GM21447 (cell line): ENCODE results near the gene CDC14B.
"Not testable (repeated sequence)": the region's sequence is repeated elsewhere in the genome, so short reads cannot be mapped to it uniquely, and the experiment has no call there.

ENCODE experiments used
- ATAC-seq: cut with Tn5 transposase; IDR thresholded peaks from one replicate; pipeline ENCODE4 v1.9.1; 2021; ENCODE audit not compliant: unreplicated experiment

CDC14B gene

GRCh38 chr9:96626912-96627311 is 7.3 kb upstream of the CDC14B start:
- no peak for ATAC-seq

GRCh38 chr9:96621618-96622017 is 2.0 kb upstream of the CDC14B start:
- ATAC-seq, result no peak

GRCh38 chr9:96620832-96621269 is 1.2 kb upstream of the CDC14B start:
- no peak for ATAC-seq

GRCh38 chr9:96620181-96620514 is 505 bp upstream of the CDC14B start:
- no peak for ATAC-seq

- ATAC-seq, result no peak
These were observed 548 bp downstream of the CDC14B start for GRCh38 chr9:96619124-96619465.

GRCh38 chr9:96618209-96619123 is 1.2 kb downstream of the CDC14B start:
- ATAC-seq, result no peak

GRCh38 chr9:96617439-96618185 is 2.0 kb downstream of the CDC14B start:
- no peak for ATAC-seq

- no peak for ATAC-seq
These were observed 2.7 kb downstream of the CDC14B start for GRCh38 chr9:96616817-96617438.

- no peak for ATAC-seq
These were observed 4.2 kb downstream of the CDC14B start for GRCh38 chr9:96615411-96615810.

- not testable (repeated sequence) for ATAC-seq
These were observed 5.0 kb downstream of the CDC14B start for GRCh38 chr9:96614664-96615063.

GRCh38 chr9:96612966-96613589 is 6.6 kb downstream of the CDC14B start:
- no peak for ATAC-seq

GRCh38 chr9:96612105-96612965 is 7.3 kb downstream of the CDC14B start:
- no peak for ATAC-seq

GRCh38 chr9:96611302-96611701 is 8.3 kb downstream of the CDC14B start:
- no peak for ATAC-seq

GRCh38 chr9:96609732-96610131 is 9.9 kb downstream of the CDC14B start:
- ATAC-seq, result no peak

- ATAC-seq, result no peak
These were observed 11.7 kb downstream of the CDC14B start for GRCh38 chr9:96607971-96608370.

GRCh38 chr9:96605328-96605727 is 14.3 kb downstream of the CDC14B start:
- ATAC-seq, result no peak

GRCh38 chr9:96604004-96604319 is 15.7 kb downstream of the CDC14B start:
- no peak for ATAC-seq

GRCh38 chr9:96603305-96604003 is 16.2 kb downstream of the CDC14B start:
- no peak for ATAC-seq

- no peak for ATAC-seq
These were observed 20.3 kb downstream of the CDC14B start for GRCh38 chr9:96599298-96599697.

GRCh38 chr9:96596601-96597111 is 23.0 kb downstream of the CDC14B start:
- ATAC-seq, result no peak
